Occipital lobe (tissue), 2 donors: ENCODE results near the gene RAET1G. TPM values are rescaled to one million over a fixed set of nuclear protein-coding genes. Genes with fewer than 3 reads are reported as not detected.
"Not testable (repeated sequence)": the region's sequence is repeated elsewhere in the genome, so short reads cannot be mapped to it uniquely, and the experiment has no call there.

Experiments
- DNase-seq: peaks from one replicate; lab custom pipeline; 2025; lab: John Stamatoyannopoulos, UW
- total RNA-seq: library from RNA; depleted of rRNA; stranded (reverse); fragments of >200 nt; gene quantifications from one replicate; pipeline ENCODE4 v1.2.3, GENCODE V29; 2014

The RAET1G gene
- total RNA-seq, 1 donor from 2014 or later: not detected

GRCh38 chr6:149897015-149897697, 25.8 kb downstream of the RAET1G start:
- no peak for DNase-seq

GRCh38 chr6:149896491-149896890, 26.4 kb downstream of the RAET1G start:
- DNase-seq: no peak

DNA sequence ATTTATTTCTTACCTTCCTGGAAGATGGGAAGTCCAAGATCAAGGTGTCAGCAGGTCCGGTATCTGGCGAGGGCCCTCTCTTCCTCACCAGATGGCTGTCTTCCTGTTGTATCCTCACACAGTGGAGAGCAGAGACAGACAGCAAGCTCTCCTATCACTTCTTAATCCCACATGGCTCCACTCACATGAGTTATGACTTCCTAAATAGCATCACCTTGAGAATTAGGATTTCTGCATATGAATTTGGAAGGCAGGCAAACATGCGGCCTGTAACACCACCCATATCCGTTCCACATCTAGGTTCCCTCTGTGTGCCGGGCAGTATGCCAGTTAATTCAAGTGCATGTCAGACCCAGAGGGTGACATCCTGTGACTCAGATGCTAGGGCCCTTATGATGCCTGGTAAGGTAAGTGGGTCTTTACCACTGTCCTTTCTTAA, 27.1 kb downstream of the RAET1G start:
- DNase-seq: no peak

DNA sequence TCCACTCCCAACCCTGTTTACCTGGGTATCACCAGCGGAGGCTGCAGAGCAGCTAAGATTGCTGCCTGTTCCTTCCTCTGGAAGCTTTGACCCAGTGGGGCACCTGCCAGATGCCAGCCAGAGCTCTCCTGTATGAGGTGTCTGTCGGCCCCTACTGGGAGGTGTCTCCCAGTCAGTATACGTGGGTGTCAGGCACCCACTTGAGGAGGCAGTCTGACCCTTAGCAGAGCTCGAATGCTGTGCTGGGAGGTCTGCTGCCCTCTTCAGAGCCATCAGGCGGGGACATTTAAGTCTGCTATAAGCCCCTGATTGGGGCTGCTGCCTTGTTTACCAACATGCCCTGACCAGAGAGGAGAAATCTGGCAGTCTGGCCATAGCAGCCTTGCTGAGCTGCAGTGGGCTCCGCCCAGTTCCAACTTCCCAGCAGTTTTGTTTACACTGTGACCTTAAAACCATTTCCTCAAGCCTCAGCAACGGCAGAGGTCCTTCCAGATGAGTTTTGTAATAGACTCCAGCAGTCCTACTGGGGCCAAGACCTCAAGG, 27.8 kb downstream of the RAET1G start:
- DNase-seq: no peak

GRCh38 chr6:149891864-149892263, 31.1 kb downstream of the RAET1G start:
- DNase-seq: not testable (repeated sequence)

GRCh38 chr6:149891259-149891658, 31.7 kb downstream of the RAET1G start:
- no peak for DNase-seq

GRCh38 chr6:149890629-149891045, 32.3 kb downstream of the RAET1G start:
- DNase-seq: no peak

DNA sequence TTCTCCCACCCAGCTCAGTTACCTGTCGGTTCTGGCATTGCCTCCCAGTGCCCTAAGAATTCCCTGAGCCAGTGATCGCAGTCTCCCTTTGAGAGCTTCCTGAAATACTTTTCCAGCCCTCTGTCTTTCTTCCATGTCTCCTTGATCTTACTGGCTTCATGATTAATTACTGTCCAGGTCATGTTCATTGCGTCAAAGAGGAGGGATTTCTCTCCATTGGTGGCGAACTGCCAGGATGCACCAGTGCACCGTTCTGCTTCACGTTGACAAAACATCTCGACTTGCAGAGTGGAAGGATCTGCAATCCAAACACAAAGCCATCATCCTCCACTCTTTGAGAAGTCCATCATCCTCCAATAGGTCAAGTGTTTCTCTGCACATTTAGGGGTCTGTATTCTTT, 33.6 kb downstream of the RAET1G start:
- DNase-seq: no peak

DNA sequence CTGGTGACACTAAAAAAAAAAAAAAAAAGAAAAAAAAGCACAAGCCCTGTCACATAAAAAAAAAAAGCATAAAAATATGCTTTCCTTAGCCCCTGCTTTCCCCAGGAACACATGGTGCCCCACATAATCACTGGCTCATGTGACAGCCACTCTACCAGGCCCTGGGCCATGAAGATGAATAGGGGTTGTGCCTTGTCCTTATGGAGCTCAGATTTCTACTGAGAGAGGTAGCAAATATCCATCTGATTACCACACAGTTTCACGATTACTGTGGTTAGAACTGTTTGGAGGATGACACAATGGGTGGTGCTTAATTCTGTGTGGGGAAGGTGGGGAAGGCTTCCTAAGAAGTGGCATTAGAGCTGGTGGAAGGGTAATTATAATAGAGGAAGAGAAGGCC, 34.3 kb downstream of the RAET1G start:
- DNase-seq: no peak

DNA sequence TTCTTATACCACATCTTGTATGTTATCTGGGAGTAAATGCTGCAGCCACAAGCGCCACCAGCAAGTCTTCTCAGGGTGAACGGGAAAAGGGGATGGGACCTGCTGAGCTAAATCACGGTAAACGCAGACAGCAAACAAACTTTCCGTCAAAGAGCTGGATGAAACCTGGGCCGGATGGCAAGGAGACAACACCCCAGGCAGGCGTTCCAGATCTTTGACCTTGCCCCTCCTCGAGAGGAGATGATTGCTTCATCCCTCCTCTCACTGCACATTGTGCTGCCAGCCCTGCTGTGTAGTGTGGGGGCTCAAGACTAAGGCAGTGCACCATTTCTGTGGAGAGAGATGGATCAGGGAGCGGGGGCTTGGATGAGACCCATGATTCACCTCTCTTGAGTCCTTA, 34.8 kb downstream of the RAET1G start:
- no peak for DNase-seq

DNA sequence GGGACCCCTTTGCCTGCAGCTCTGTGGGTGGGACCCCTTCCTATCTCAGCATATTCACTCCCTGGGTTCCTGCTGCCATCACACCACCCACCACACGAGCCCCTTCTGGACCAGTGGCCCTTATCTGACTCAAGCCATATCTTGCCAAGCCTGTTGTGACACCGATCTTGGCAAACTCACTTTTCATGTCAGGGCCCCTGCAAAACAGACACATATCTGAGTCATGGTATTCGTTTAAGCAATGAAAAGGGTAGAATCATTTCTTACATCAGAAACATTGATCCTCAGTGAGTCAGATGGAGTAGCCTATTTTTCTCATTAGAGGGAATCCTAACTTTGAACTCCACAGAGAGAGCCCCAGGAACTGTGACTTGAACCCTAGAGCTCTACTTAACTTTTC, 35.6 kb downstream of the RAET1G start:
- DNase-seq: no peak

DNA sequence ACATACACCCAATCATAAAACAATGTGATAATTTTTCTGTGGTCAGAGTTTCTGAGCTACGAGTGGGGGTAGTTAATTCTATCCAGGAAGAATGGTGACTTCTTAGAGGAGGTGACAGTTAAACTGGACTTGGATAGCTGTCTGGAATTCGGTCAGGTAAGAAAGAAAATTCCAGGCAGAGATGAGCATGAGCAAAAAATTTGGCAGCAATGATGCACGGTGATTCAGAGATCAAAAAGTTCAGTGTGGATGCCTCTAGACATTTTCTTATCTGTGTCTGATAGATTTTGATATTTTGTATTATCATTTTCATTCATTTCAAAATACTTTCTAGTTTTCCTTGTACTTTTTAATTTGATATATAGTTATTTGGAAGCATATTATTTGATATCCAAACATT, 37.0 kb downstream of the RAET1G start:
- no peak for DNase-seq

- DNase-seq: no peak
Observed at GRCh38 chr6:149884617-149885016, 38.3 kb downstream of the RAET1G start.

DNA sequence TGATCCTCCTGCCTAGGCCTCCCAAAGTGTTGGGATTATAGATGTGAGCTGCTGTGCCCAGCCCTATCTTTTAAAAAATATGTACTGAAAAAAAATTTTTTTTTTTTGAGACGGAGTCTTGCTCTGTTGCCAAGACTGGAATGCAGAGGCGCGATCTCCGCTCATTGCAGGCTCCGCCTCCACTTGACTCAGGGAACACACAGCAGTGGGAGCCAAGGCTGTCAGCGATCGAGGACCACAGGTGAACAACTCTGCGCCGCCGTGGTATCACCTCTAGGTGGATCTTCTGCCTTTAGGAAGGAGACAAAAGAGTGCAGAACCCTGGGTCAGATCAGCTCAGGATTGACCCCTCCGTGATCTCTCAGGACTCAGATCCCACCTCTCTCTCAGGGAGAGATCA, 38.7 kb downstream of the RAET1G start:
- DNase-seq: no peak

GRCh38 chr6:149881860-149882259, 41.1 kb downstream of the RAET1G start:
- no peak for DNase-seq

- DNase-seq: no peak
Observed at GRCh38 chr6:149881066-149881766, 41.7 kb downstream of the RAET1G start.

GRCh38 chr6:149877659-149878058, 45.3 kb downstream of the RAET1G start:
- no peak for DNase-seq

GRCh38 chr6:149876241-149876933, 46.5 kb downstream of the RAET1G start:
- no peak for DNase-seq

DNA sequence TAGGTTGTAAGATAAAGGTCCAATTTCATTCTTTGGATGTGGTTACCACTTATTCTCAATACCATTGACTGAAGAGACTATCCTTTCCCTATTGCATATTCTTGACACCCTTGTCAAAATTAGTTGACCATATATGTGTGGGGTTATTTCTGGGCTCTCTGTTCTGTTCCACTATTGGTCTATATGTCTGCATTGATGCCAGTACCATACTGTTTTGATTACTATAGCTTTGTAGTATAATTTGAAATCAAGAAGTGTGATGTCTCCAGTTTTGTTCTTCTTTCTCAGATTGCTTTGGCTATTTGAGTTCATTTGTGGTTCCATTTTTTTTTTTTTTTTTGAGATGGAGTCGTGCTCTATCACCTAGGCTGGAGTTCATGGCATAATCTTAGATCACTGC, 50.7 kb downstream of the RAET1G start:
- DNase-seq: no peak

- no peak for DNase-seq
Observed at GRCh38 chr6:149871182-149871581, 51.7 kb downstream of the RAET1G start.

DNA sequence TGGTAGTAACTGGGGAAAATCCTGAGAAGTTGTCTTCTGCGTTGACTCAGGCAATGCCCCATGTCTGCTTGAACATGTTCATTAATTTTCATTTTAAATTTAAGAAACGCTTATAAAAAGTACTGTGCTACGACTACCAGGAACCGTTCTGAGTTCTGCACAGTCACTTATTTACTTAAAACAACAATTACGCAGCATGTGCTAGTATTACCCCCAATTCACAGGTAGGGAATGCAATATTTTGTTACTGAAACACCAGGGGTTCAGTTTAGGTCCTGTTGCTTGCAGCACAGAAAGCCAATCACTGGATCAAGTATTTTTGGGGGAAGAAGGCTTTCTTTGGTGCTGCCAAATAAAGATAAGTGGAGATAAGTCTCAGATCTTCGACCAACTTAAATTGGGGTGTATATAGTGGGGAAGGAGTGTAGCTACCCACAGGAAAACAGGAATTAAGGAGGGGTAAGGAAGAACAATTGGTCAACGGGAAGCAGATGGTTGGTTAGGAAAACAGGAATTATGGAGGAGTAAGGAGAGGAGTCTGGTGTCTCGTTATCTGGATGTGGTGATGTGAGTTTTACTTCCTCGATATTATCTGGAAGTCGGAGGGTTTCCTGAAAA, 53.5 kb downstream of the RAET1G start:
- DNase-seq: no peak
